GM12891 (cell line): ENCODE results near the gene CCT5.
"Not testable (repeated sequence)": the region's sequence is repeated elsewhere in the genome, so short reads cannot be mapped to it uniquely, and the experiment has no call there.

Experiments
- DNase-seq: peaks from one replicate; pipeline ENCODE4 v3.0.0; 2011; ENCODE audit warnings: low spot score; ENCODE audit not compliant: insufficient read length
- FAIRE-seq: peaks from 2 replicates; lab custom pipeline; 2011; peaks lifted over from hg19 to GRCh38; lab: Jason Lieb, UNC
- PAX5 ChIP-seq: IDR thresholded peaks from 2 replicates; pipeline ENCODE4 v1.6.1; 2011; ENCODE audit warnings: low read length, moderate library complexity, mild to moderate bottlenecking; ENCODE audit not compliant: insufficient read depth, severe bottlenecking
- POLR2A ChIP-seq: IDR thresholded peaks from 2 replicates; pipeline ENCODE4 v1.6.1; 2011; ENCODE audit warnings: low read depth, low read length, control low read depth
- POLR2AphosphoS5 ChIP-seq: IDR thresholded peaks from 2 replicates; pipeline ENCODE4 v1.6.1; 2011; ENCODE audit warnings: low read depth, low read length, control low read depth
- POU2F2 ChIP-seq: IDR thresholded peaks from 2 replicates; pipeline ENCODE4 v1.6.1; 2011; ENCODE audit warnings: low read depth, mild to moderate bottlenecking, control low read depth, low read length, moderate library complexity
- SPI1 ChIP-seq: IDR thresholded peaks from 2 replicates; pipeline ENCODE4 v1.6.1; 2011; ENCODE audit warnings: low read depth, low read length, control low read depth
- TAF1 ChIP-seq: IDR thresholded peaks from 2 replicates; pipeline ENCODE4 v1.6.1; 2011; ENCODE audit warnings: low read depth, low read length, control low read depth

Gene CCT5

DNA sequence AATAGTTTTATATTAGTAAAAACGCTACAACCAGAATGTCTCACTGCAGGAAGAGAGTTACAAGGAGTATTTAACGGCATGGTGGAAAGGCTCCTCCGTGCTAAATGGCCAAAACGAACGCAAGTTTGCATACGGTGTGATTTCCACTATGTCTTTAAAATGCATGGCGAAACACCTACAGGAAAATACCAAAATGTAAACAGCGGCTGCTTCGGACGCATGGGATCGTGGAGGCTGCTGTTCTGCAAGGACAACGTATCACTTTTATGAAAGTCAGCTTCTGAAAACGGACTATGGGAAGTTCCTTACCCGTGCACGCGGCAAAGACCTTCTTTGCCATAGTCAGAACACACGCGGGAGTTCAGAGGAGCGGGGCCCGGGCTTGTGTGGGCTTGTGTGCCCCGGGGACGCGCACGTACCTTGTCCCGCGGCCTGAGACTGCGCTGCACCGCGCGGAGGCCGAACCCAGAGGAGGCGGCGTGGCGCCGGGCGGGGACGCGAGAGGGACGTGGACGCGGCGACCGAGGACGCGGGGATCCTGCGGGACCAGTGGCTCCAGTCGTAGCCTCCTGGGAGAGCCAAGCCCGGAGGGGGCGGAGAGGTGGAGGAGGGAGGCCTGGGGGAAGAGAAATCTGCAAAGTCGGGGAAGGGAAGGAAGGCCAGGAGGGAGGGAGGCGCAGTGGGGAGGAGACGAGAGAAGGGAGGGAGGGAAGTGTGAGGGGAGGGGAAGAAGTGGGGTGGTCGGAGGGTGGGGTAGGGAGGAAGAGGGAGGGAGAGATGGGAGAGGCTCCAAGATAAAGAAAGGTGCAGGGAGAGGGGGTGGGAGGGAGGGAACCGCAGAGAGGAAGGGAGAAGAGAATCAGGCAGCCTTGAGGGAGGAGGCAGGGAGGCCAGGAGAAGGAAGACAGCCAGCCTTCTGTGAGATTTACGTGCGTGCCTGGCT is 57.4 kb downstream of the CCT5 start, which contains the start of gene CMBL:
TSS of gene CMBL (minus strand) at position 697 of the 943 bp plus-strand sequence. CDS start 17,140 bp downstream, outside the sequence.
- FAIRE-seq (peak; percentile 69), DNase-seq (peak; percentile 59)
- TF ChIP-seq TAF1 (no peak), POLR2A (peak; percentile 18; the same call in 1 of the 2 replicates), SPI1 (no peak)

DNA sequence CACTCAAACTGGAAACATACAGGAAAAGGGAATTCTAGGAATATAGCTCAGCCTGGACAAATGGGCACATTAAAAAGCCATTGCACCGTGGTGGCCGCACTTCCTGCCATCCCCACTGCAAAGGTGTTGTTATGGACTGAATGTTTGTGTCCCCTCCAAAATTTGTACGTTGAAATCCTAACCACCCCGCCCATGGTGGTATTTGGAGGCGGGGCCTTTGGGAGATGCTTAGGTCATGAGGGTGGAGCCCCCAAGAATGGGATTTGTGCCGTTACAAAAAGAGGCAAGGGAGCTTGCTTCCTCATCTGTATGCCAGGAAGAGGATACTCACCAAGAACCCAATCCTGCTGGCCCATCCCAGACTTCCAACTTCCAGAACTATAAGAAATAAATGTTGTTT is 58.8 kb downstream of the CCT5 start:
- FAIRE-seq (no peak), DNase-seq (no peak)
- TF ChIP-seq POU2F2: no peak
- TF ChIP-seq TAF1: no peak
- TF ChIP-seq PAX5: no peak
- TF ChIP-seq SPI1: no peak
- no peak for TF ChIP-seq POLR2AphosphoS5
- TF ChIP-seq POLR2A: no peak

DNA sequence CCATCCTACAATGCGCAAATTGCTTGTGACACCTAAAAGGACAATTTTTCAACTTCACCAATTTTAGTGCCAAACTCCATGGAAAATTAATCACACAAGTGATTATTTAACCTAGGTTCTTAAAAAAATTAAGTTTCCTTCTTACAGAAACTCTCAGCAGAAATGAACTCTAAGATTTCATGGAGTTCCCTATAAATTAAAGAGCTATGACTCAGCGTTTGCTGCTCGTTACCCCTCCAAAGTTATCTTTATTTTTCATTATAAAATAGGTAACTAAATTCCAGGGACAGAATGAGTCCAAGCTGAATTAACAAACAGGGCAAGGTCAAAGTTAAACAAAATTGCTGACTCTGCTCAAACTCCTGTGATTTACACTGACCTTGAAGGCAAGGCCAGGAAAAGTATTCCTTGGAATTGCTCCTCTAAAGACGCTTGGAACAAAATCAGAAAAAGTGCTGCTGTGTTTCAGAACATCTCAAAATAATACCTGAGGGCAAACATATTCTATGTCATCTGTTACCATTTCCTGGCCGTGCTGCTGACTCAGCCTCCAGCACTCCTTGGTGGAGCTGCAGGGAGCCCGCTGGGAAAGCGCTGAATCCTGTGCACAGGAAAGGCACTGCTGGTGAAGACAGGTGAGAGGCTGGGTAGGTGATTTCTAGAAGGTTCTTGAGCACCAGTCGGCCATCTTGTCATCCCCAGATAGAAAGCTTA is 60.1 kb downstream of the CCT5 start:
- TF ChIP-seq PAX5: no peak
- TF ChIP-seq POLR2A: no peak
- no peak for TF ChIP-seq POLR2AphosphoS5
- TF ChIP-seq POU2F2: no peak
- no peak for TF ChIP-seq SPI1
- TF ChIP-seq TAF1: no peak
- FAIRE-seq (no peak), DNase-seq (no peak)

DNA sequence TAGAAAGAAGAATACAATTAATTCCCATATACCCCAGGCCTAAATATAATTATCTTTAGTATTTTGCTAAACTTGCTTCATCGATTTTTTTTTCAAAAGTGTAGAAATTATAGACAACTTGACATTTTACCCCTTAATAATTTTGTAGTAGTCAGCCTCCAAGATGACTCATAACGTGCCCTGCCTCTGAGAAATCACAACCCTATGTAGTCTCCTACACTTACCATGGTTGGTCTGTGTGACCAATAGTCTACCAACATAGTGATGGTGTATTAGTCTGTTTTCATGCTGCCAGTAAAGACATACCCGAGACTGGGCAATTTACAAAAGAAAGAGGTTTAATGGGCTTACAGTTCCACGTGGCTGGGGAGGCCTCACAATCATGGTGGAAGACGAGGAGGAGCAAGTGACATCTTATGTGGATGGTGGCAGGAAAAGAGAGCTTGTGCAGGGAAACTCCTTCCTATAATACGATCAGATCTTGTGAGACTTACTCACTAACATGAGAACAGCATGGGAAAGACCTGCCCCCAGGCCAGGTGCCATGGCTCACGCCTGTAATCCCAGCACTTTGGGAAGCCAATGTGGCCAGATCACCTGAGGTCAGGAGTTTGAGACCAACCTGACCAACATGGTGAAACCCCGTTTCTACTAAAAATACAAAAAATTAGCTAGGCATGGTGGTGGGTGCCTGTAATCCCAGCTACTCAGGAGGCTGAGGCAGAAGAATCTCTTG is 60.9 kb downstream of the CCT5 start:
- FAIRE-seq, DNase-seq: not testable (repeated sequence)

DNA sequence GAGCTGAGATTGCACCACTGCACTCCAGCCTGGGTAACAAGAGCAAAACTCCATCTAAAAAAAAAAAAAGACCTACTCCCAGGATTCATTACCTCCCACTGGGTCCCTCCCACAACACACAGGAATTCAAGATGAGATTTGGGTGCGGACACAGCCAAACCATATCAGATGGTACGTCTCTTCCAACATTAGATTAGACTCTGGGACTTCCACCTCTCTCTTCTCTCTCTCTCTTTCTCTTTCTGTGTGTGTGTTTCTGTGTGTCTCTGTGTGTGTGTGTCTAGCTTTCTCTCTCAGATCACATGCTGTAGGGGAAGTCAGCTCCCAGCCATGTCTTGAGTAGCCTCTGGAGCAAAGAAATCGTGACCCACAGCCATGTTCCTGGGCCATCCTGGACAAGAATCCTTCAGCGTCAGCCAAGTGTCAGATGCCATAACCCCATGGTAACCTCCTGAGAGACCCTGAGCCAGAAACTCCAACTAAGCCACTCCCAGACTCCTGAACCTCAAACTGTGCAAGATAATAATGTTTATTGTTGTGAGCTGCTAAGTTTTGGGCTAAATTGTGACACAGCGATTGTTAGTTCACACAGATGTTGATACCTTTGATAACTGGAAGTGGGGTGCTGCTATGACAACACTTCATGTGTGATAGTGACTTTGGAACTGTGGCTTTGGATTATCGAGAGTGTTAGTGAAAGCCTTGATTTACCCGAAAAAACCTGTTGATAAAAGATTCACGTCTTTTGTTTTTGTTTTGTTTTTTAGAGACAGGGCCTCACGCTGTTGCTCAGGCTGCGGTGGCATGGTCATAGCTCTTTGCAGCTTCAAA is 61.7 kb downstream of the CCT5 start:
- TF ChIP-seq TAF1: no peak
- no peak for TF ChIP-seq SPI1
- TF ChIP-seq PAX5: no peak
- no peak for TF ChIP-seq POLR2A
- no peak for TF ChIP-seq POU2F2
- TF ChIP-seq POLR2AphosphoS5: no peak
- FAIRE-seq (no peak), DNase-seq (no peak)

DNA sequence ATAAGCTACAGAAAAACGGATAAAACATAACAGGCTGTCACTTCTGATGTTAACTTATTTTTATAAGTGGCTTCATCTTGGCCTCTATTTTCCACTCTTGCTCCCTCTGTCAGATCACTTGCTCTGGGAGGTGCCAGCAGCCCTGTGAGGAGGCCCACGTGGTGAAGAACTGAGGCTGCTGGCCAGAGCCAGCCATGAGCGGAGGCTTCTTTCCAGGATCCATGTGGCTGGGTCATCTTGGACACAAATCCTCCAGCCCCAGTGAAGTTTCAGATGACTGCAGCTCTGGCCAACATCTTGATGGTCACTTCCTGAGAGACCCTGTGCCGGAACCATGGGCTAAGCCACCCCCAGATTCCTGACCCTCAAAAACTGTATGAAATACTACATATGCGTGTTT is 65.1 kb downstream of the CCT5 start:
- no peak for DNase-seq
- TF ChIP-seq POLR2AphosphoS5: no peak
- TF ChIP-seq SPI1: no peak
- TF ChIP-seq POLR2A: no peak
- no peak for TF ChIP-seq PAX5
- no peak for TF ChIP-seq POU2F2
- no peak for TF ChIP-seq TAF1
- FAIRE-seq: no peak
